Measurements from ENCODE around the gene EIF4G1.

DNA sequence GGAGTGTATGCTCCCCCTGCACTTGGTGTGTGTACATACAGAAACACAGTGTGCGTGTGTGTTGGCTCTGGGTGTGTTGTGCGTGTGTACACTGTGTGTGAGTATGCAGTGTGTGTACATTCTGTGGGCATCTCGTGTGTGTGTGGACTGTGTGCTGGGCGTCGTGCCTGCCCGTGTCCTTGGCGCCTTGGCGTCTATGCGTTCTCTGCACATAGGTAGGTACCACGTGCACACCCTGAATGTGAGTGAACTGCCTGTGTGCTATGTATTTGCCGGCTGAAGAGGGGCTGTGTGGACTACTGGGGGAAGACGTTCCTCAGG is 39.1 kb upstream of the EIF4G1 start:
- TF ChIP-seq, protein P1, sequence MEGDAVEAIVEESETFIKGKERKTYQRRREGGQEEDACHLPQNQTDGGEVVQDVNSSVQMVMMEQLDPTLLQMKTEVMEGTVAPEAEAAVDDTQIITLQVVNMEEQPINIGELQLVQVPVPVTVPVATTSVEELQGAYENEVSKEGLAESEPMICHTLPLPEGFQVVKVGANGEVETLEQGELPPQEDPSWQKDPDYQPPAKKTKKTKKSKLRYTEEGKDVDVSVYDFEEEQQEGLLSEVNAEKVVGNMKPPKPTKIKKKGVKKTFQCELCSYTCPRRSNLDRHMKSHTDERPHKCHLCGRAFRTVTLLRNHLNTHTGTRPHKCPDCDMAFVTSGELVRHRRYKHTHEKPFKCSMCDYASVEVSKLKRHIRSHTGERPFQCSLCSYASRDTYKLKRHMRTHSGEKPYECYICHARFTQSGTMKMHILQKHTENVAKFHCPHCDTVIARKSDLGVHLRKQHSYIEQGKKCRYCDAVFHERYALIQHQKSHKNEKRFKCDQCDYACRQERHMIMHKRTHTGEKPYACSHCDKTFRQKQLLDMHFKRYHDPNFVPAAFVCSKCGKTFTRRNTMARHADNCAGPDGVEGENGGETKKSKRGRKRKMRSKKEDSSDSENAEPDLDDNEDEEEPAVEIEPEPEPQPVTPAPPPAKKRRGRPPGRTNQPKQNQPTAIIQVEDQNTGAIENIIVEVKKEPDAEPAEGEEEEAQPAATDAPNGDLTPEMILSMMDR (conservative IDR thresholded peaks at IDR 0.05; ENCODE audit: low read length), result no peak
- no peak for TF ChIP-seq EZH2phosphoT487 (IDR thresholded peaks at IDR 0.05; ENCODE audit: borderline replicate concordance)
